Mesangial cell (primary cell): ENCODE data around the gene METTL14. TPM values are rescaled to one million over a fixed set of nuclear protein-coding genes. Genes with fewer than 3 reads are reported as not detected.

Experiments used
- total RNA-seq: library from RNA; depleted of rRNA; stranded (reverse); fragments of >200 nt; gene quantifications from 2 replicates; pipeline ENCODE4 v1.2.3, GENCODE V29; 2015

The METTL14 gene
- total RNA-seq = 7.8 and 9.5 TPM in 2 replicates

GRCh38 chr4:118684873-118685811 is at the start of gene METTL14:
Gene METTL14 (plus strand): TSS chr4:118685392. CDS start chr4:118685535, 143 bp downstream.

Other genes with a start within 250 kb of the METTL14 start
- 65.8 and 70.4 TPM in 2 replicates for gene SEC24D, start 150.7 kb downstream of the METTL14 start, total RNA-seq
- 0.16 and 2.2 TPM in 2 replicates for gene SYNPO2, start 203.5 kb downstream of the METTL14 start, total RNA-seq